HepG2 (cell line): ENCODE measurements around the gene HOXB6.

Experiments used
- CTCF ChIP-seq: sonication (generic); formaldehyde crosslinking; IDR thresholded peaks from 2 replicates; pipeline ENCODE4 v1.5.0; 2020; ENCODE audit warnings: mild to moderate bottlenecking, missing genetic modification reagents, moderate library complexity
- ZNF441 ChIP-seq: sonication (generic); formaldehyde crosslinking; IDR thresholded peaks from 2 replicates; pipeline ENCODE4 v1.7.0; 2021; ENCODE audit warnings: missing genetic modification reagents, borderline replicate concordance

GRCh38 chr17:48552466-48553189 lies 52.2 kb downstream of the HOXB6 start:
- TF ChIP-seq CTCF (CRISPR knock-in tag) = no peak
- no peak for TF ChIP-seq ZNF441
